ENCODE results near the gene KLHL9. TPM values are rescaled to one million over a fixed set of nuclear protein-coding genes. Genes with fewer than 3 reads are reported as not detected.

KLHL9 gene, protein sequence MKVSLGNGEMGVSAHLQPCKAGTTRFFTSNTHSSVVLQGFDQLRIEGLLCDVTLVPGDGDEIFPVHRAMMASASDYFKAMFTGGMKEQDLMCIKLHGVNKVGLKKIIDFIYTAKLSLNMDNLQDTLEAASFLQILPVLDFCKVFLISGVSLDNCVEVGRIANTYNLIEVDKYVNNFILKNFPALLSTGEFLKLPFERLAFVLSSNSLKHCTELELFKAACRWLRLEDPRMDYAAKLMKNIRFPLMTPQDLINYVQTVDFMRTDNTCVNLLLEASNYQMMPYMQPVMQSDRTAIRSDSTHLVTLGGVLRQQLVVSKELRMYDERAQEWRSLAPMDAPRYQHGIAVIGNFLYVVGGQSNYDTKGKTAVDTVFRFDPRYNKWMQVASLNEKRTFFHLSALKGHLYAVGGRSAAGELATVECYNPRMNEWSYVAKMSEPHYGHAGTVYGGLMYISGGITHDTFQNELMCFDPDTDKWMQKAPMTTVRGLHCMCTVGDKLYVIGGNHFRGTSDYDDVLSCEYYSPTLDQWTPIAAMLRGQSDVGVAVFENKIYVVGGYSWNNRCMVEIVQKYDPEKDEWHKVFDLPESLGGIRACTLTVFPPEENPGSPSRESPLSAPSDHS
- total RNA-seq (2021), result 9.1 and 10.5 TPM in 2 replicates
- percentile 84 among the genes with signal in this experiment for Bru-seq, nascent RNA
- percentile 96 among the genes with signal in this experiment for BruChase-seq, experiment 1, labeled RNA remaining after a 2-hour chase
- BruChase-seq, experiment 2, labeled RNA remaining after a 6-hour chase, result percentile 80 among the genes with signal in this experiment
- long read RNA-seq, full-length matches to known transcripts, result 6 of 8 reads
- long read RNA-seq, partial matches to known transcripts, result 0 of 8 reads
- long read RNA-seq, other reads (novel, unspliced or antisense), result 2 of 8 reads

DNA sequence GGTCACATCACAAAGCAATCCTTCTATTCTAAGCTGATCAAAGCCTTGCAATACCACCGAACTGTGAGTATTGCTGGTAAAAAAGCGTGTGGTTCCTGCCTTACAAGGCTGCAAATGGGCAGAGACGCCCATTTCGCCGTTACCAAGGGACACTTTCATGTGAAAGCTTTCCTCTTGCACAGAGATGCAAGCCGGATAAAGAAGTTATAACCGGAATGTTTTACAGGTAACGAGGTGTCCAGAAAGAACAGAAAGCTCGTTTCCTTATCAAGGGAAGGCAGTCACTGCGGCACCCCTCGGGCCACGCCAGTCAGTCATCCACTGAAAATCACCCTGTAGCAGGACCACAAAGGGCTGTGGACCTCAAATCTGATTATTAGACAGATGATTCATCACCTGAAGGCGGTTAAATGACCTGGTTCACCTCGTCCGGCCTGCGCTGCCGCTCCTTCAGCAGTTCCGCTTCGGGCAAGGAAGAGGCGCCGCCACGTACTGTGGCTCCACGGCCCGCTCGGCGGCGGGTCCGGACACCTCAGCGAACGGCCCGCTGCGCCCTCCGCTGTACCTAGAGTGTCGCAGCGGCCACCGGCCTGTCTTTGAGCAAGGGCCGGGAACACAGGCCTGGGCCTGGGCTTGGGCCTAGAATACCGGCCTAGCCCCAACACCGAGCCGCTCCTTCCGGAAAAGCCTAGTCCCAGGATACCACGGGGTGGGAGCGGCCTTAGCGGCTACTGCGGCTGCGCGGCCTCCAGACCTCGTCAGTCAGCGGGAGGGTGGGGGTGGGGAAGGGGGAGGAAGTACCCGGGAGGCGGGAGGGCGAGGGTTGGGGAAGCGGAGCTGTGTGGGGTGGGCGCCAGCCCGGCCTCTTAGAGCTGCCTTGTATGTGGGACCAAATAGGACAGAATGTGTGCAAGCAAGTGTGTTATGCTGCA lies at the start of gene KLHL9:
KLHL9 (minus strand) TSS at position 704 of the 932 bp plus-strand sequence; CDS start at position 159, 545 bp downstream.
- intact Hi-C loops (cut with micrococcal nuclease; ENCODE audit: unreplicated experiment), result loop anchor here (5.0 kb wide), 1 partner anchor 347 kb away; no protein-coding TSS in a partner anchor
- Histone ChIP-seq H3K27ac (peak within 1 kb of the TSS; percentile 94), H3K4me1 (replicated peaks; ENCODE audit: insufficient read depth) (peaks cover 20% of the 10 kb centered on the region; the same call in 1 of the 2 replicates), H2AFZ (peak within 1 kb of the TSS; percentile 87), H3K4me3 (peak within 1 kb of the TSS; percentile 92), H3K79me2 (ENCODE audit: low read depth) (peaks cover 50% of the 10 kb centered on the region), H4K20me1 (ENCODE audit: insufficient read depth) (no peaks in the 10 kb centered on the region), H3K4me2 (peak within 1 kb of the TSS; percentile 89), H3K27me3 (ENCODE audit: insufficient read depth, low read depth) (no peaks in the 10 kb centered on the region), H3K36me3 (ENCODE audit: low read depth) (0 out of 2 replicates have a peak, but pooled peaks cover 7% of the 10 kb centered on the region), H3K9me2 (ENCODE audit: insufficient read depth) (no peaks in the 10 kb centered on the region), H3K9me3 (ENCODE audit: insufficient read depth, low read depth) (no peaks in the 10 kb centered on the region), H3F3A (ENCODE audit: insufficient read depth, low read depth) (no peaks in the 10 kb centered on the region; the same call in none of the 2 replicates)
- peak; percentile 65 to 81 for DNase-seq
- POLR2A ChIA-PET (ENCODE audit: unreplicated experiment), result interaction anchor here (0.6 to 0.7 kb wide), 10 partner anchors 41 to 1335 kb away, joined by 3 to 12 read pairs (median 4); no protein-coding TSS in a partner anchor
- TF ChIP-seq CTCF (conservative IDR thresholded peaks at IDR 0.05), result no peak
- no peak for TF ChIP-seq EZH2 (IDR thresholded peaks at IDR 0.05; ENCODE audit: low read depth)
- BruUV-seq (replicated peaks), result TSS peak; percentile 55
- CTCF ChIA-PET, result interaction anchor here (1.0 kb wide), 1 partner anchor 9 kb away, joined by 5 read pairs; no protein-coding TSS in a partner anchor

DNA sequence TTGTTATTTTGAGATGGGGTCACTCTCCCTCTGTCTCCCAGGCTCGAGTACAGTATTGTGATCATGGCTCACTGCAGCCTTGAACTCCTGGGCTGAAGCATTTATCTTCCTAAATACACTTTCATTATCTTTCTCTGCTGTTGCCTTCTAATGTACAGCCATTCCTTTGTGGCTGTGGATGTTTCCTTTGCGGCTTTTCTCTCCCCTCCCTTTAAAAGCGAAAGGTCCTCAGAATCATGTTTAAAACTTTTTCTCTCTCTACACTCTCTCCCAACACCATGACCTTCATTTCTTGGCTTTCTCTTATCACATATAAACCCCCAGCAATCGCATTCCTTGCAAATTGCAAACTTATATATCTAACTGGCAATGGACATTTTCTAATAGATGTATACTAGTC lies 48.4 kb upstream of the KLHL9 start:
- TF ChIP-seq EZH2 (IDR thresholded peaks at IDR 0.05; ENCODE audit: low read depth) (no peak), CTCF (conservative IDR thresholded peaks at IDR 0.05) (no peak)
- CTCF ChIA-PET, result no interaction called here
- Histone ChIP-seq H3K9me2 (ENCODE audit: insufficient read depth) (no peaks in the 10 kb centered on the region), H3K4me2 (no peak overlapping the region), H3K27ac (no peak overlapping the region), H3K4me3 (no peak overlapping the region), H3K27me3 (ENCODE audit: insufficient read depth, low read depth) (no peaks in the 10 kb centered on the region), H3K36me3 (ENCODE audit: low read depth) (no peaks in the 10 kb centered on the region), H3K79me2 (ENCODE audit: low read depth) (no peaks in the 10 kb centered on the region), H2AFZ (no peak overlapping the region), H3F3A (ENCODE audit: insufficient read depth, low read depth) (no peaks in the 10 kb centered on the region), H3K4me1 (replicated peaks; ENCODE audit: insufficient read depth) (peaks cover 6% of the 10 kb centered on the region; the same call in 1 of the 2 replicates), H4K20me1 (ENCODE audit: insufficient read depth) (no peaks in the 10 kb centered on the region), H3K9me3 (ENCODE audit: insufficient read depth, low read depth) (no peaks in the 10 kb centered on the region)
- BruUV-seq (replicated peaks), result no TSS peak
- intact Hi-C loops (cut with micrococcal nuclease; ENCODE audit: unreplicated experiment), result no loop called here
- DNase-seq, result no peak
- POLR2A ChIA-PET (ENCODE audit: unreplicated experiment), result no interaction called here
